ENCODE data around the gene TMEM80. TPM values are rescaled to one million over a fixed set of nuclear protein-coding genes. Genes with fewer than 3 reads are reported as not detected.

The TMEM80 gene
- total and polyA plus RNA-seq, 2 experiments from 2014 or later, result 26.7 to 35.5 TPM

DNA sequence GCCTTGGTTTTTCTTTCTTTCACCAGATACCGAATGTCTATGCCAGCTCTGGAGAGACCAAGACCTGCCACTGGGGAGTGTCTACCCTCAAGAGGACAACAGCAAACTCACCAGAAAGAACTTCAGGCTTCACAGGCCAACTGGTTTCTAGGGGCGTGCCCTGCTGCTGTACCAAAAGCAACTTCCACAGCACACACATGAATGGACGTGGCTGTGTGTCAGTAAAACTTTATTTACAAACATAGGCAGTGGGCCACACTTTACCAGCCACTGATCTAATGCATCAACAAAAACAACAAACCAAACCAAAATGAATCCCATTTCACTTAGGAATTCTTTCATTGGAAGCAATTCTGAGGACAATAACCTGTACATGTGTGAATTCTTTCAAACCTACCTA is 17.3 kb upstream of the TMEM80 start:
- no peaks in the 10 kb centered on the region for H4K20me1 ChIP-seq (ENCODE audit: insufficient read depth, poor library complexity, severe bottlenecking)
- no peak for TF ChIP-seq EZH2 (IDR thresholded peaks at IDR 0.05; ENCODE audit: borderline replicate concordance)
- TF ChIP-seq EZH2phosphoT487 (IDR thresholded peaks at IDR 0.05; ENCODE audit: low read depth, severe bottlenecking, unreplicated experiment), result no peak
- TF ChIP-seq, protein P1, sequence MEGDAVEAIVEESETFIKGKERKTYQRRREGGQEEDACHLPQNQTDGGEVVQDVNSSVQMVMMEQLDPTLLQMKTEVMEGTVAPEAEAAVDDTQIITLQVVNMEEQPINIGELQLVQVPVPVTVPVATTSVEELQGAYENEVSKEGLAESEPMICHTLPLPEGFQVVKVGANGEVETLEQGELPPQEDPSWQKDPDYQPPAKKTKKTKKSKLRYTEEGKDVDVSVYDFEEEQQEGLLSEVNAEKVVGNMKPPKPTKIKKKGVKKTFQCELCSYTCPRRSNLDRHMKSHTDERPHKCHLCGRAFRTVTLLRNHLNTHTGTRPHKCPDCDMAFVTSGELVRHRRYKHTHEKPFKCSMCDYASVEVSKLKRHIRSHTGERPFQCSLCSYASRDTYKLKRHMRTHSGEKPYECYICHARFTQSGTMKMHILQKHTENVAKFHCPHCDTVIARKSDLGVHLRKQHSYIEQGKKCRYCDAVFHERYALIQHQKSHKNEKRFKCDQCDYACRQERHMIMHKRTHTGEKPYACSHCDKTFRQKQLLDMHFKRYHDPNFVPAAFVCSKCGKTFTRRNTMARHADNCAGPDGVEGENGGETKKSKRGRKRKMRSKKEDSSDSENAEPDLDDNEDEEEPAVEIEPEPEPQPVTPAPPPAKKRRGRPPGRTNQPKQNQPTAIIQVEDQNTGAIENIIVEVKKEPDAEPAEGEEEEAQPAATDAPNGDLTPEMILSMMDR (IDR thresholded peaks at IDR 0.05; ENCODE audit: poor library complexity), result no peak
- H3K4me1 ChIP-seq (ENCODE audit: insufficient read depth), result no peaks in the 10 kb centered on the region
- H2AFZ ChIP-seq, result no peak overlapping the region
- no peak for DNase-seq (ENCODE audit: low spot score)
- H3K9me3 ChIP-seq (ENCODE audit: low read depth), result no peaks in the 10 kb centered on the region
- no peak overlapping the region for H3K27ac ChIP-seq
- WGBS (ENCODE audit: low lambda C conversion rate, missing lambda C conversion rate), result 92% methylated on average over 3 of the region's 3 CpGs
- no peaks in the 10 kb centered on the region for H3K27me3 ChIP-seq
- H3K36me3 ChIP-seq (replicated peaks; ENCODE audit: insufficient read depth, low read depth), result no peaks in the 10 kb centered on the region
- no peak overlapping the region for H3K4me2 ChIP-seq
- no peak overlapping the region for H3K4me3 ChIP-seq
- H3K79me2 ChIP-seq, result no peaks in the 10 kb centered on the region
- H3K9me2 ChIP-seq (replicated peaks; ENCODE audit: insufficient read depth), result no peaks in the 10 kb centered on the region

DNA sequence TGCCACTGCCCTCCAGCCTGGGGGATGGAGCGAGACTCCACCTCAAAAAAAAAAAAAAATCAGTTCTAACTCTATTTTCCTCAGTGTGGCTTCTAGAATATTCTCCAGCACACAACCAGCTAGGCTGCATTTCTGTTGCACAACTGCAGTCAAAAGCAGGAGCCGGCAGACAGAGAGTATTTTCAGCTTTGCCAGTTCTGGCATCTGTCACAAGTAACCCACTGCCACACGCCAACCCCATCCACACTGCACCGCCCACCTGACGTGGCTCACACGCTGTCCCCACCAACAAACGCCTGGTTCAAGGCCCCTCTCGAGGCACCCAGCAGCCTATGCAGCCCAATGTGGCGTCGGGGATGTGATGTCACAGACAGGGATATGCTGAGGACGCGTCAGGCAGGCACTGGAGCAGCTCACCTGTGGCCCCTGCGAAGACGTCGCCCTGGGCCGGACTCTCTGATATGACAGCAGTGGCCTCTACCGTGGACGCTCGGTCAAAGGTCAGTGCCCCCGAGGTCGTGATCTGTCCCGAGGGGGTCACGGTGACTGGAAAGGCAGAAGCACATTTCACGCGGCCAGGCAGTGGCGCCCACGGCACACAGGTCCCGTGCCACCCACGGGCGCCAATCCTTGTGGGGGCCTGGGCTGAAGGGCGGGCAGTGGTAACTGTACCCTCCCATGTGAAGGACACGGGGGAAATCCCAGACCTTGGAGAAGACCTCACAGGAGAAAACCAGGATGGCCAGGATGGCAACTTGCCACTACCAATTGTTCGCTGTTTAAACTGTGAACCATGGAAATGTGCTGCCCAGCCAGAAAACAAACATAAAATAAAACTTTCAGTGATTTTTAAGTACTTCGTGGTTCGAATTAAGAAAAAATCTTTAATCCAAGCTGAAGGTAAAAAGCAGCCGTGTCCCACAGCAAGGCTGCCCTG is 16.1 kb upstream of the TMEM80 start:
- 96% methylated on average over 36 of the region's 36 CpGs for WGBS (ENCODE audit: low lambda C conversion rate, missing lambda C conversion rate)
- TF ChIP-seq EZH2phosphoT487 (IDR thresholded peaks at IDR 0.05; ENCODE audit: low read depth, severe bottlenecking, unreplicated experiment) (no peak), EZH2 (IDR thresholded peaks at IDR 0.05; ENCODE audit: borderline replicate concordance) (no peak)
- TF ChIP-seq, protein P1 (IDR thresholded peaks at IDR 0.05; ENCODE audit: poor library complexity), result no peak
- DNase-seq (ENCODE audit: low spot score), result no peak
- H3K9me2 ChIP-seq (replicated peaks; ENCODE audit: insufficient read depth), result no peaks in the 10 kb centered on the region
- H3K27ac ChIP-seq, result no peak overlapping the region
- H3K27me3 ChIP-seq, result no peaks in the 10 kb centered on the region
- no peaks in the 10 kb centered on the region for H3K36me3 ChIP-seq (replicated peaks; ENCODE audit: insufficient read depth, low read depth)
- H3K4me3 ChIP-seq, result no peak overlapping the region
- no peak overlapping the region for H3K4me2 ChIP-seq
- H3K4me1 ChIP-seq (ENCODE audit: insufficient read depth), result no peaks in the 10 kb centered on the region
- no peaks in the 10 kb centered on the region for H3K9me3 ChIP-seq (ENCODE audit: low read depth)
- no peaks in the 10 kb centered on the region for H3K79me2 ChIP-seq
- no peaks in the 10 kb centered on the region for H4K20me1 ChIP-seq (ENCODE audit: insufficient read depth, poor library complexity, severe bottlenecking)
- H2AFZ ChIP-seq, result no peak overlapping the region

DNA sequence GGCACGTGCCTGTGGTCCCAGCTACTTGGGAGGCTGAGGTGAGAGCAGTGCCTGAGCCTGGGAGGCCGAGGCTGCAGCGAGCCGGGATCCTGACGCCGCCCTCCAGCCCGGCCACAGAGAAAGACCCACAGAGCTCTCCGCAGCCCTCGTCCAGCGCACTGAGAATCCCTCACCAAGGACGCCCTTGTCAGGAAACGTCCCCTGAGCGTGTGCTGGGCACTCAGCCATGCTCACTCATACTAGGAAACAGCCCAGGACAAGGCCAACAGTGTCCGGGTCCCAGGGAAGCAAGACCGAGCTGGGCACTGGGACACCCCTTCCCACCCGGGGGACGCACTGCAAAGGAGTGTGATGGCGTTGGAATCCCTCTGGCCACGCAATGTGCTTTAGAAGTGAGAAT is 15.1 kb upstream of the TMEM80 start:
- Histone ChIP-seq H3K4me2 (no peak overlapping the region), H3K9me2 (replicated peaks; ENCODE audit: insufficient read depth) (no peaks in the 10 kb centered on the region), H3K27me3 (no peaks in the 10 kb centered on the region), H3K4me3 (no peak overlapping the region), H3K27ac (no peak overlapping the region), H4K20me1 (ENCODE audit: insufficient read depth, poor library complexity, severe bottlenecking) (no peaks in the 10 kb centered on the region), H2AFZ (no peak overlapping the region), H3K9me3 (ENCODE audit: low read depth) (no peaks in the 10 kb centered on the region), H3K36me3 (replicated peaks; ENCODE audit: insufficient read depth, low read depth) (no peaks in the 10 kb centered on the region), H3K79me2 (no peaks in the 10 kb centered on the region), H3K4me1 (ENCODE audit: insufficient read depth) (no peaks in the 10 kb centered on the region)
- TF ChIP-seq EZH2 (IDR thresholded peaks at IDR 0.05; ENCODE audit: borderline replicate concordance) (no peak), EZH2phosphoT487 (IDR thresholded peaks at IDR 0.05; ENCODE audit: low read depth, severe bottlenecking, unreplicated experiment) (no peak)
- TF ChIP-seq, protein P1 (IDR thresholded peaks at IDR 0.05; ENCODE audit: poor library complexity), result no peak
- WGBS (ENCODE audit: low lambda C conversion rate, missing lambda C conversion rate), result 95% methylated on average over 19 of the region's 19 CpGs
- no peak for DNase-seq (ENCODE audit: low spot score)

Data from hepatocyte (in vitro differentiated cells).